Stomach (tissue), 4 donors: Measurements from ENCODE around the gene WDR5B.

Source experiments
- CTCF ChIP-seq, 7 experiments: fragments of 450-650 bp in 4 of 7; fragments of 200-600 bp in 3 of 7; sonication (generic) in 3 of 7; IDR thresholded peaks; one replicate each; pipeline ENCODE4 v1.5.1; 2016 to 2019; ENCODE audit warnings: antibody characterized with exemption in 7 of 7, control low read depth in 2 of 7, mild to moderate bottlenecking in 1 of 7
- EP300 ChIP-seq: sonication (generic); formaldehyde crosslinking; IDR thresholded peaks from one replicate; pipeline ENCODE4 v1.6.1; 2017; ENCODE audit warnings: antibody characterized with exemption
- POLR2AphosphoS5 ChIP-seq, 3 donors: sonication (generic); formaldehyde crosslinking; IDR thresholded peaks; one replicate each; pipeline ENCODE4 v1.6.1; 2016; ENCODE audit warnings: antibody characterized with exemption in 3 of 3

GRCh38 chr3:122405015-122405414, 10.8 kb downstream of the WDR5B start:
- TF ChIP-seq CTCF (IDR thresholded peaks at IDR 0.05) (no peak), POLR2AphosphoS5 (IDR thresholded peaks at IDR 0.05) (no peak), EP300 (no peak)
